Panc1 (cell line): ENCODE measurements around the gene C5AR1. TPM values are rescaled to one million over a fixed set of nuclear protein-coding genes. Genes with fewer than 3 reads are reported as not detected.

ENCODE experiments used
- ATAC-seq: fragments of 200-7000 bp; cut with Tn5 transposase; 2 replicates; pipeline ENCODE4 v1.9.1; 2020; ENCODE audit warnings: mild to moderate bottlenecking, moderate library complexity
- BruUV-seq: library from RNA; stranded (reverse); fragments of 400-500 nt; replicated peaks from 2 replicates; lab custom pipeline; 2021; lab: Mats Ljungman, UMichigan
- CTCF ChIA-PET: fragments of 300-600 bp; sonication (Branson Sonifier 250); formaldehyde crosslinking; loops from one replicate; lab custom pipeline; 2022; ENCODE audit warnings: antibody characterized with exemption; lab: Charles Lee
- POLR2A ChIA-PET: fragments of 300-600 bp; sonication (Branson Sonifier 250); formaldehyde crosslinking; loops from one replicate; lab custom pipeline; 2022; ENCODE audit warnings: antibody characterized with exemption; lab: Charles Lee
- DNase-seq: peaks from one replicate; pipeline ENCODE4 v3.0.0-alpha.2; 2010; ENCODE audit warnings: low read depth, low spot score
- H3K27ac ChIP-seq: 2 replicates; pipeline ENCODE4 v1.5.1; 2011; ENCODE audit warnings: mild to moderate bottlenecking, low read length, inconsistent platforms
- H3K27me3 ChIP-seq: fragments of 200-500 bp; sonication (Bioruptor generic); 2 replicates; pipeline ENCODE4 v1.6.0; 2014; ENCODE audit warnings: low read length, inconsistent platforms; ENCODE audit not compliant: control insufficient read depth, insufficient read depth
- H3K36me3 ChIP-seq: fragments of 200-500 bp; sonication (Bioruptor generic); 2 replicates; pipeline ENCODE4 v1.5.1; 2014; ENCODE audit warnings: inconsistent platforms, mild to moderate bottlenecking, low read length, moderate library complexity; ENCODE audit not compliant: control insufficient read depth, insufficient read depth
- H3K4me1 ChIP-seq: 2 replicates; pipeline ENCODE4 v1.5.1; 2011; ENCODE audit warnings: inconsistent platforms, mild to moderate bottlenecking, low read length, moderate library complexity; ENCODE audit not compliant: control insufficient read depth, insufficient read depth
- H3K4me3 ChIP-seq, 2 experiments: 2 replicates each; pipeline ENCODE4 v1.5.1; 2011 to 2012; ENCODE audit warnings: low read depth in 2 of 2, low read length in 2 of 2, mild to moderate bottlenecking in 2 of 2, inconsistent platforms in 1 of 2, moderate library complexity in 1 of 2
- H3K9me3 ChIP-seq: fragments of 200-500 bp; sonication (Bioruptor generic); 2 replicates; pipeline ENCODE4 v1.5.1; 2014; ENCODE audit warnings: low read depth, mild to moderate bottlenecking, inconsistent platforms, low read length, moderate library complexity; ENCODE audit not compliant: control insufficient read depth, insufficient read depth
- POLR2AphosphoS5 ChIP-seq: IDR thresholded peaks from 2 replicates; pipeline ENCODE4 v1.6.1; 2012; ENCODE audit warnings: mild to moderate bottlenecking, low read depth, low read length, moderate library complexity
- REST ChIP-seq, 2 experiments: IDR thresholded peaks; 2 replicates each; pipeline ENCODE4 v1.6.1; 2011 to 2012; ENCODE audit warnings: low read depth in 2 of 2, control low read depth in 1 of 2, low read length in 1 of 2, mild to moderate bottlenecking in 1 of 2, moderate library complexity in 1 of 2; ENCODE audit not compliant: insufficient read depth in 1 of 2
- SIN3A ChIP-seq: IDR thresholded peaks from 2 replicates; pipeline ENCODE4 v1.6.1; 2012; ENCODE audit warnings: low read depth, mild to moderate bottlenecking, low read length, moderate library complexity, borderline replicate concordance; ENCODE audit not compliant: insufficient read depth
- TCF7L2 ChIP-seq: IDR thresholded peaks from 2 replicates; pipeline ENCODE4 v1.6.1; 2011; ENCODE audit warnings: mild to moderate bottlenecking, low read depth, low read length, inconsistent platforms
- in situ Hi-C: cut with HindIII; loops from 2 replicates; pipeline ENCODE4 v1.10.0; 2016; ENCODE audit warnings: low sequenced_read_pairs, low pct_unique_long_range_greater_than_20kb
- intact Hi-C: fragments of 100-400 bp; cut with micrococcal nuclease; formaldehyde crosslinking; loops from one replicate; pipeline ENCODE4 v1.10.0; 2022; ENCODE audit not compliant: unreplicated experiment
- total RNA-seq: library from RNA; stranded (reverse); gene quantifications from one replicate; pipeline ENCODE4 v1.2.1, GENCODE V29; 2021; ENCODE audit not compliant: unreplicated experiment
- TF ChIP-seq, protein P1 (sequence below): fragments of 450-650 bp; IDR thresholded peaks from 2 replicates; pipeline ENCODE4 v1.5.1; 2017; ENCODE audit warnings: mild to moderate bottlenecking

C5AR1 gene
- total RNA-seq, 1 experiment from 2014 or later, result 2.7 TPM

- no peaks in the 10 kb centered on the region for H3K4me1 ChIP-seq
- H3K4me3 ChIP-seq, result no peak overlapping the region
- H3K27me3 ChIP-seq, result no peaks in the 10 kb centered on the region
- POLR2A ChIA-PET, result no interaction called here
- BruUV-seq, result no TSS peak
- ATAC-seq (no peak), DNase-seq (no peak)
- no peak for TF ChIP-seq TCF7L2
- no peak for TF ChIP-seq REST (IDR thresholded peaks at IDR 0.05; ENCODE audit: insufficient read depth in 1 of 2, low read depth in 2 of 2, low read length in 1 of 2)
- TF ChIP-seq POLR2AphosphoS5, result no peak
- no peak for TF ChIP-seq SIN3A
- TF ChIP-seq, protein P1, sequence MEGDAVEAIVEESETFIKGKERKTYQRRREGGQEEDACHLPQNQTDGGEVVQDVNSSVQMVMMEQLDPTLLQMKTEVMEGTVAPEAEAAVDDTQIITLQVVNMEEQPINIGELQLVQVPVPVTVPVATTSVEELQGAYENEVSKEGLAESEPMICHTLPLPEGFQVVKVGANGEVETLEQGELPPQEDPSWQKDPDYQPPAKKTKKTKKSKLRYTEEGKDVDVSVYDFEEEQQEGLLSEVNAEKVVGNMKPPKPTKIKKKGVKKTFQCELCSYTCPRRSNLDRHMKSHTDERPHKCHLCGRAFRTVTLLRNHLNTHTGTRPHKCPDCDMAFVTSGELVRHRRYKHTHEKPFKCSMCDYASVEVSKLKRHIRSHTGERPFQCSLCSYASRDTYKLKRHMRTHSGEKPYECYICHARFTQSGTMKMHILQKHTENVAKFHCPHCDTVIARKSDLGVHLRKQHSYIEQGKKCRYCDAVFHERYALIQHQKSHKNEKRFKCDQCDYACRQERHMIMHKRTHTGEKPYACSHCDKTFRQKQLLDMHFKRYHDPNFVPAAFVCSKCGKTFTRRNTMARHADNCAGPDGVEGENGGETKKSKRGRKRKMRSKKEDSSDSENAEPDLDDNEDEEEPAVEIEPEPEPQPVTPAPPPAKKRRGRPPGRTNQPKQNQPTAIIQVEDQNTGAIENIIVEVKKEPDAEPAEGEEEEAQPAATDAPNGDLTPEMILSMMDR, result no peak
- no peak overlapping the region for H3K27ac ChIP-seq
- intact Hi-C loops, result no loop called here
- H3K36me3 ChIP-seq, result peaks cover 2% of the 10 kb centered on the region; the same call in 1 of the 2 replicates
- in situ Hi-C loops, result no loop called here
- no peaks in the 10 kb centered on the region for H3K9me3 ChIP-seq
- CTCF ChIA-PET, result no interaction called here
Measured at GRCh38 chr19:47269596-47269995, 40.1 kb upstream of the C5AR1 start.

GRCh38 chr19:47270408-47270807 lies 39.3 kb upstream of the C5AR1 start:
- Histone ChIP-seq H3K4me3 (no peak overlapping the region), H3K9me3 (no peaks in the 10 kb centered on the region), H3K27ac (no peak overlapping the region), H3K27me3 (no peaks in the 10 kb centered on the region), H3K4me1 (peaks cover 3% of the 10 kb centered on the region), H3K36me3 (peaks cover 2% of the 10 kb centered on the region; the same call in 1 of the 2 replicates)
- intact Hi-C loops (no loop called here), in situ Hi-C loops (no loop called here)
- ATAC-seq (no peak), DNase-seq (no peak)
- TF ChIP-seq REST (IDR thresholded peaks at IDR 0.05; ENCODE audit: insufficient read depth in 1 of 2, low read depth in 2 of 2, low read length in 1 of 2) (no peak), SIN3A (no peak), TCF7L2 (no peak)
- TF ChIP-seq, protein P1, result no peak
- ChIA-PET CTCF (no interaction called here), POLR2A (no interaction called here)
- no TSS peak for BruUV-seq
